HG03558 (cell line): Measurements from ENCODE around the gene LIMS4.
"Not testable (repeated sequence)": the region's sequence is repeated elsewhere in the genome, so short reads cannot be mapped to it uniquely, and the experiment has no call there.

Experiments
- ATAC-seq: cut with Tn5 transposase; IDR thresholded peaks from one replicate; pipeline ENCODE4 v1.9.1; 2021; ENCODE audit warnings: moderate number of reproducible peaks; ENCODE audit not compliant: unreplicated experiment; ENCODE audit errors: extremely low read depth

The LIMS4 gene

GRCh38 chr2:110472171-110473058 lies at the start of gene LIMS4:
TSS of gene LIMS4 (minus strand) at chr2:110472816. CDS start at chr2:110472778, 38 bp downstream.
- ATAC-seq = not testable (repeated sequence)

- not testable (repeated sequence) for ATAC-seq
Measured at GRCh38 chr2:110499755-110500377, 27.2 kb upstream of the LIMS4 start.

GRCh38 chr2:110496027-110496426 lies 23.4 kb upstream of the LIMS4 start:
- ATAC-seq = not testable (repeated sequence)

- not testable (repeated sequence) for ATAC-seq
Measured at GRCh38 chr2:110494488-110494887, 21.9 kb upstream of the LIMS4 start.

GRCh38 chr2:110488991-110489390 lies 16.4 kb upstream of the LIMS4 start:
- not testable (repeated sequence) for ATAC-seq

- ATAC-seq = not testable (repeated sequence)
Measured at GRCh38 chr2:110482697-110483096, 10.1 kb upstream of the LIMS4 start.

- not testable (repeated sequence) for ATAC-seq
Measured at GRCh38 chr2:110481200-110481599, 8.6 kb upstream of the LIMS4 start.

- ATAC-seq = not testable (repeated sequence)
Measured at GRCh38 chr2:110480084-110480483, 7.5 kb upstream of the LIMS4 start.

GRCh38 chr2:110477370-110477769 lies 4.8 kb upstream of the LIMS4 start:
- not testable (repeated sequence) for ATAC-seq

- ATAC-seq = not testable (repeated sequence)
Measured at GRCh38 chr2:110476952-110477351, 4.3 kb upstream of the LIMS4 start.

GRCh38 chr2:110475627-110476359 lies 3.2 kb upstream of the LIMS4 start:
- ATAC-seq = not testable (repeated sequence)

- ATAC-seq = peak; percentile 86
Measured at GRCh38 chr2:110474898-110475297, 2.3 kb upstream of the LIMS4 start.

GRCh38 chr2:110473059-110473358 lies 393 bp upstream of the LIMS4 start:
- ATAC-seq = not testable (repeated sequence)

GRCh38 chr2:110468921-110469320 lies 3.7 kb downstream of the LIMS4 start:
- not testable (repeated sequence) for ATAC-seq

- peak; percentile 87 for ATAC-seq
Measured at GRCh38 chr2:110465312-110465711, 7.3 kb downstream of the LIMS4 start.

- ATAC-seq = not testable (repeated sequence)
Measured at GRCh38 chr2:110462458-110462857, 10.2 kb downstream of the LIMS4 start.

- ATAC-seq = not testable (repeated sequence)
Measured at GRCh38 chr2:110460318-110460717, 12.3 kb downstream of the LIMS4 start.

- ATAC-seq = not testable (repeated sequence)
Measured at GRCh38 chr2:110457214-110457590, 15.4 kb downstream of the LIMS4 start.

GRCh38 chr2:110456291-110457213 lies 16.1 kb downstream of the LIMS4 start:
- not testable (repeated sequence) for ATAC-seq
